Measurements from ENCODE around the gene KIF13A. TPM values are rescaled to one million over a fixed set of nuclear protein-coding genes. Genes with fewer than 3 reads are reported as not detected.
"Not testable (repeated sequence)": the region's sequence is repeated elsewhere in the genome, so short reads cannot be mapped to it uniquely, and the experiment has no call there.

Gene KIF13A
- total and polyA plus RNA-seq, 4 donors = 4.3 to 28.1 (median 10.6) TPM

DNA sequence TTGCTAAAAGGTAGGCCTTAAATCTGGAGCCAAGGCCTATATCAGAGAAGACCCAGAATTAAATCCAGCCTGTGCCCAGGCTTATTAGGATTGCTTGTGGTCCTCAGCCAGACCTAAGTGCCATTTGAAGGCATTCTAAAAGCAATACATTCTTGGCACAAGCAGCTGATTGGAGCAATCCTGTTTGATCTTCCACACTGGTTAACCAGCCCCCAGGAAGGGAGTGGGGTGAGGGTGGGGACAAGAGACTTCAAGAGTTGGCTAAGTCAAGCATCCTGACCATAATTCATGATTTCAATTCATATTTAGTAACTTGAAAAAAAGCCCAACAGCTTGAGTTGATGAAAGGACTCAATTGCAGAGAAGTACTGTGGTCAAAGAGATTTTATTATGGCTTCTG, 128.9 kb downstream of the KIF13A start:
- DNase-seq (ENCODE audit: low spot score) = no peak
- no peaks in the 10 kb centered on the region for H3K9me3 ChIP-seq (ENCODE audit: control insufficient read depth in 4 of 4, low read length in 3 of 4)
- H3K36me3 ChIP-seq (ENCODE audit: control insufficient read depth in 4 of 4, insufficient read depth in 3 of 4, low read depth in 1 of 4, low read length in 3 of 4) = peaks cover 0 to 4% (median 2%) of the 10 kb centered on the region in 4 donors
- no peak overlapping the region for H3K4me3 ChIP-seq (ENCODE audit: low read depth in 1 of 3, low read length in 3 of 3)
- no peak overlapping the region for H3K9ac ChIP-seq (ENCODE audit: low read depth in 1 of 2, low read length in 2 of 2)
- no peaks in the 10 kb centered on the region for H3K27me3 ChIP-seq (ENCODE audit: control insufficient read depth in 4 of 4, insufficient read depth in 4 of 4, low read length in 3 of 4)
- H3K4me1 ChIP-seq (ENCODE audit: control insufficient read depth in 4 of 4, insufficient read depth in 4 of 4, low read length in 3 of 4) = no peaks in the 10 kb centered on the region
- no peak overlapping the region for H3K27ac ChIP-seq (ENCODE audit: low read depth in 1 of 2, low read length in 2 of 2)
- TF ChIP-seq MAX (IDR thresholded peaks at IDR 0.05) (no peak), CTCF (IDR thresholded peaks at IDR 0.05; ENCODE audit: low read depth, low read length, missing input control) (no peak), TAF1 (conservative IDR thresholded peaks at IDR 0.05) (no peak), ZBTB33 (IDR thresholded peaks at IDR 0.05) (no peak), RAD21 (IDR thresholded peaks at IDR 0.05) (no peak), GABPA (IDR thresholded peaks at IDR 0.05 in 1 of 2, conservative IDR thresholded peaks at IDR 0.05 in 1 of 2) (no peak), NR2F2 (IDR thresholded peaks at IDR 0.05) (no peak), REST (IDR thresholded peaks at IDR 0.05) (no peak), HNF4G (IDR thresholded peaks at IDR 0.05) (no peak)

- not testable (repeated sequence) for H3K27ac ChIP-seq (ENCODE audit: low read depth in 1 of 2, low read length in 2 of 2)
- 93% methylated on average over 7 of the region's 7 CpGs for WGBS
These were observed 130.2 kb downstream of the KIF13A start for GRCh38 chr6:17857188-17857587.

DNA sequence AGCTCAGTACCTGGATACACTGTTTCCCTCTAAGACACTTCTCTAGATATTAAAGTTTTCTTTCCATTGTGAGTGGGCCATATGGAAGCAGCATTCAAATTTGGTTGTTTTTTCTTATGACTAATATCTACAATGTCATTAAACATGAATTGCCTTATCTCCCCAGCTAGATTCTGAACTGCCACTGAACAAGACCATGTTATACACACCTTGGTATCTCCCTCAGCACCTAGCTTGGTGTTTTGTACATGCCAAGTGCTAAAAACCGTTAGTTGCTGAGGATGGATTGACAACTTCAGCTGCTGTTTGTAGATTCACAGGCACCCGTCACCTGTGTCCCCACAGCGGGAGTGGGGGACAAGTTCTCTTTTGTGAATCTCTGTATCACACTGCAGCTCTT, 131.1 kb downstream of the KIF13A start:
- H3K4me3 ChIP-seq (ENCODE audit: low read depth in 1 of 3, low read length in 3 of 3) = no peak overlapping the region
- 97% methylated on average over 3 of the region's 3 CpGs for WGBS
- no peak overlapping the region for H3K9ac ChIP-seq (ENCODE audit: low read depth in 1 of 2, low read length in 2 of 2)
- H3K9me3 ChIP-seq (ENCODE audit: control insufficient read depth in 4 of 4, low read length in 3 of 4) = no peaks in the 10 kb centered on the region
- H3K27me3 ChIP-seq (ENCODE audit: control insufficient read depth in 4 of 4, insufficient read depth in 4 of 4, low read length in 3 of 4) = no peaks in the 10 kb centered on the region
- DNase-seq (ENCODE audit: low spot score) = no peak
- peaks cover 0 to 6% (median 2%) of the 10 kb centered on the region in 4 donors for H3K36me3 ChIP-seq (ENCODE audit: control insufficient read depth in 4 of 4, insufficient read depth in 3 of 4, low read depth in 1 of 4, low read length in 3 of 4)
- H3K27ac ChIP-seq (ENCODE audit: low read depth in 1 of 2, low read length in 2 of 2) = no peak overlapping the region
- no peaks in the 10 kb centered on the region for H3K4me1 ChIP-seq (ENCODE audit: control insufficient read depth in 4 of 4, insufficient read depth in 4 of 4, low read length in 3 of 4)
- TF ChIP-seq SP1 (IDR thresholded peaks at IDR 0.05) = no peak
- TF ChIP-seq HNF4A (conservative IDR thresholded peaks at IDR 0.05) = no peak
- no peak for TF ChIP-seq JUND (IDR thresholded peaks at IDR 0.05)
- no peak for TF ChIP-seq NR2F2 (IDR thresholded peaks at IDR 0.05)
- TF ChIP-seq GABPA (IDR thresholded peaks at IDR 0.05 in 1 of 2, conservative IDR thresholded peaks at IDR 0.05 in 1 of 2) = no peak
- no peak for TF ChIP-seq RAD21 (IDR thresholded peaks at IDR 0.05)
- TF ChIP-seq, protein P1, sequence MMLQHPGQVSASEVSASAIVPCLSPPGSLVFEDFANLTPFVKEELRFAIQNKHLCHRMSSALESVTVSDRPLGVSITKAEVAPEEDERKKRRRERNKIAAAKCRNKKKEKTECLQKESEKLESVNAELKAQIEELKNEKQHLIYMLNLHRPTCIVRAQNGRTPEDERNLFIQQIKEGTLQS (IDR thresholded peaks at IDR 0.05) = no peak
- no peak for TF ChIP-seq YY1 (IDR thresholded peaks at IDR 0.05)
- TF ChIP-seq FOXA2 (IDR thresholded peaks at IDR 0.05) = no peak
- no peak for TF ChIP-seq HNF4G (IDR thresholded peaks at IDR 0.05)
- no peak for TF ChIP-seq FOXA1 (IDR thresholded peaks at IDR 0.05)
- no peak for TF ChIP-seq ZBTB33 (IDR thresholded peaks at IDR 0.05)
- no peak for TF ChIP-seq CTCF (IDR thresholded peaks at IDR 0.05; ENCODE audit: low read depth, low read length, missing input control)

More at GRCh38 chr6:17857188-17857587, 130.2 kb downstream of the KIF13A start:
- H3K9me3 ChIP-seq (ENCODE audit: control insufficient read depth in 4 of 4, low read length in 3 of 4); DNase-seq (ENCODE audit: low spot score); H3K4me1 ChIP-seq (ENCODE audit: control insufficient read depth in 4 of 4, insufficient read depth in 4 of 4, low read length in 3 of 4); H3K27me3 ChIP-seq (ENCODE audit: control insufficient read depth in 4 of 4, insufficient read depth in 4 of 4, low read length in 3 of 4); H3K4me3 ChIP-seq (ENCODE audit: low read depth in 1 of 3, low read length in 3 of 3); H3K36me3 ChIP-seq (ENCODE audit: control insufficient read depth in 4 of 4, insufficient read depth in 3 of 4, low read depth in 1 of 4, low read length in 3 of 4); H3K9ac ChIP-seq (ENCODE audit: low read depth in 1 of 2, low read length in 2 of 2): not testable (repeated sequence)
